Measurements from ENCODE around the gene STAP2.

DNA sequence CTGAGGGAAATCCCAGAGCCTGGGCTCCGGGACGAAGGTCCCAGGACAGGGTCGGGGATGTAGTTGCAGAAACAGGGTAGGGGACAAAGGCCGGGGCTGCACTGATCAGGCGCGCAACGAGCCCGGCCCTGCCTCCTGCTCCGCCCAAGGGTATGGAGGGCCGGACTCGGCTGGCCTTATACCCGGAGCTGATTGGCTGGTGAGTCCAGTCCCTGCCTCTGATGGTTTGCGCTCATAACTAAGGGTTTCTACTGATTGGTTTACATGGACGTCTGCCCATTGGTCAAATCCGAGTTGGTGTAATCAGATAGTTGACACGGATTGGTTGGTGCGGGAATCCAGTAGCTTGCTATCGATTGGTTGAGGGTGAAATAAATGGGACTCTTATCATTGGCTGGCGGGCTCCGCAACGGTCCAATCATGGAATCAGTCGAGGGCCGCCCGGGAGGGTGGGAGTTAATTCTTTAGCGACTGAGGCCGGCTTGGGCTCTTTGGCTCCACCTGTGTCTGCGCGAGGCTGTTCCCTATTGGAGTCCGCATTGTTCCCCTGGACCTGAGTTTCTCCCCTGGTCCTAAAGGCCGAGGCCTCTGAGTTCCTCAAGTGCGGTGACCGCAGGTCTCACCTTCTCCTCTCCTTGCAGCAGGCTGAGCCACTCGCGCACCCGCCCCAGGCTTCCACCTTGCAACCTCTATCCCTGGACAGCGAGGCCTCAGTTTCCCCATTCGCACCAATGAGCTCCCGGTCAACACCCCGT lies 4.2 kb upstream of the STAP2 start:
- TF ChIP-seq, protein P1, sequence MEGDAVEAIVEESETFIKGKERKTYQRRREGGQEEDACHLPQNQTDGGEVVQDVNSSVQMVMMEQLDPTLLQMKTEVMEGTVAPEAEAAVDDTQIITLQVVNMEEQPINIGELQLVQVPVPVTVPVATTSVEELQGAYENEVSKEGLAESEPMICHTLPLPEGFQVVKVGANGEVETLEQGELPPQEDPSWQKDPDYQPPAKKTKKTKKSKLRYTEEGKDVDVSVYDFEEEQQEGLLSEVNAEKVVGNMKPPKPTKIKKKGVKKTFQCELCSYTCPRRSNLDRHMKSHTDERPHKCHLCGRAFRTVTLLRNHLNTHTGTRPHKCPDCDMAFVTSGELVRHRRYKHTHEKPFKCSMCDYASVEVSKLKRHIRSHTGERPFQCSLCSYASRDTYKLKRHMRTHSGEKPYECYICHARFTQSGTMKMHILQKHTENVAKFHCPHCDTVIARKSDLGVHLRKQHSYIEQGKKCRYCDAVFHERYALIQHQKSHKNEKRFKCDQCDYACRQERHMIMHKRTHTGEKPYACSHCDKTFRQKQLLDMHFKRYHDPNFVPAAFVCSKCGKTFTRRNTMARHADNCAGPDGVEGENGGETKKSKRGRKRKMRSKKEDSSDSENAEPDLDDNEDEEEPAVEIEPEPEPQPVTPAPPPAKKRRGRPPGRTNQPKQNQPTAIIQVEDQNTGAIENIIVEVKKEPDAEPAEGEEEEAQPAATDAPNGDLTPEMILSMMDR (IDR thresholded peaks at IDR 0.05; ENCODE audit: insufficient read depth, low read length, poor library complexity, severe bottlenecking): no peak
- TF ChIP-seq EZH2phosphoT487 (conservative IDR thresholded peaks at IDR 0.05; ENCODE audit: low read length): no peak
